ENCODE results near the gene CCM2L.

CCM2L gene

GRCh38 chr20:32040142-32040953 is 30.1 kb downstream of the CCM2L start:
- no peak for TF ChIP-seq CTCF (conservative IDR thresholded peaks at IDR 0.05; ENCODE audit: control insufficient read depth, insufficient read depth, low read depth, low read length)
- H3K4me3 ChIP-seq (ENCODE audit: control insufficient read depth, low read depth, low read length): no peak overlapping the region
- no peak for DNase-seq (ENCODE audit: low read depth)

GRCh38 chr20:32045999-32046398 is 35.8 kb downstream of the CCM2L start:
- no peak overlapping the region for H3K4me3 ChIP-seq (ENCODE audit: control insufficient read depth, low read depth, low read length)
- TF ChIP-seq CTCF (conservative IDR thresholded peaks at IDR 0.05; ENCODE audit: control insufficient read depth, insufficient read depth, low read depth, low read length): no peak
- DNase-seq (ENCODE audit: low read depth): no peak

GRCh38 chr20:32050324-32050841 is 40.1 kb downstream of the CCM2L start:
- no peak overlapping the region for H3K4me3 ChIP-seq (ENCODE audit: control insufficient read depth, low read depth, low read length)
- no peak for DNase-seq (ENCODE audit: low read depth)
- no peak for TF ChIP-seq CTCF (conservative IDR thresholded peaks at IDR 0.05; ENCODE audit: control insufficient read depth, insufficient read depth, low read depth, low read length)

GRCh38 chr20:32050851-32051556 is 40.8 kb downstream of the CCM2L start:
- TF ChIP-seq CTCF (conservative IDR thresholded peaks at IDR 0.05; ENCODE audit: control insufficient read depth, insufficient read depth, low read depth, low read length): no peak
- DNase-seq (ENCODE audit: low read depth): no peak
- H3K4me3 ChIP-seq (ENCODE audit: control insufficient read depth, low read depth, low read length): no peak overlapping the region

GRCh38 chr20:32051720-32052089 is 41.5 kb downstream of the CCM2L start:
- H3K4me3 ChIP-seq (ENCODE audit: control insufficient read depth, low read depth, low read length): no peak overlapping the region
- DNase-seq (ENCODE audit: low read depth): no peak

More at GRCh38 chr20:32051720-32052089, 41.5 kb downstream of the CCM2L start:
- no peak for TF ChIP-seq CTCF (conservative IDR thresholded peaks at IDR 0.05; ENCODE audit: control insufficient read depth, insufficient read depth, low read depth, low read length)

All from fibroblast of mammary gland (primary cell).